Upper lobe of left lung (tissue), 4 donors: Measurements from ENCODE around the gene CAMTA2.

Experiments
- EP300 ChIP-seq, 4 donors: sonication (generic); formaldehyde crosslinking; IDR thresholded peaks; one replicate each; pipeline ENCODE4 v1.5.1; 2017; ENCODE audit warnings: antibody characterized with exemption in 4 of 4, control low read depth in 2 of 4
- POLR2A ChIP-seq, 4 donors: fragments of 450-650 bp; IDR thresholded peaks; one replicate each; pipeline ENCODE4 v1.5.1; 2016 to 2017; ENCODE audit warnings: antibody characterized with exemption in 4 of 4, mild to moderate bottlenecking in 2 of 4
- POLR2AphosphoS5 ChIP-seq, 2 donors: sonication (generic); formaldehyde crosslinking; IDR thresholded peaks; one replicate each; pipeline ENCODE4 v1.5.1; 2017; ENCODE audit warnings: antibody characterized with exemption in 2 of 2
- TF ChIP-seq, protein P1 (sequence below), 6 experiments: fragments of 450-650 bp in 4 of 6; fragments of 200-600 bp in 2 of 6; sonication (generic) in 2 of 6; IDR thresholded peaks; one replicate each; pipeline ENCODE4 v1.5.1; 2016 to 2019; ENCODE audit warnings: antibody characterized with exemption in 6 of 6

DNA sequence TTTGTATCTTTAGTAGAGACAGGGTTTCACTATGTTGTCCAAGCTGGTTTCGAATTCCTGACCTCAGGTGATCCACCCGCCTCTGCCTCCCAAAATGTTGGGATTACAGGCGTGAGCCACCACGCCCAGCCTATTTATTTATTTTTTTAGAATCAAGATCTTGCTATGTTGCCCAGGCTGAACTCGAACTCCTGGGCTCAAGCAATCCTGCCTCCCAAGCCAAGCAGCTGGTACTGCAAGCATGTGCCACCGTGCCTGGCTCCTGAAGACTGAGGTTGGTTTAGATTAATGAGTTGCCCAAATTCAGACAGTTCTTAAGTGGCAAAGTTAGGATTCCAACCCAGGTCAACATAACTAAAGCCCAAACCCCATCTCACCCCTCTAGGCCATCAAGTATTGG, 39.8 kb upstream of the CAMTA2 start:
- TF ChIP-seq, protein P1, sequence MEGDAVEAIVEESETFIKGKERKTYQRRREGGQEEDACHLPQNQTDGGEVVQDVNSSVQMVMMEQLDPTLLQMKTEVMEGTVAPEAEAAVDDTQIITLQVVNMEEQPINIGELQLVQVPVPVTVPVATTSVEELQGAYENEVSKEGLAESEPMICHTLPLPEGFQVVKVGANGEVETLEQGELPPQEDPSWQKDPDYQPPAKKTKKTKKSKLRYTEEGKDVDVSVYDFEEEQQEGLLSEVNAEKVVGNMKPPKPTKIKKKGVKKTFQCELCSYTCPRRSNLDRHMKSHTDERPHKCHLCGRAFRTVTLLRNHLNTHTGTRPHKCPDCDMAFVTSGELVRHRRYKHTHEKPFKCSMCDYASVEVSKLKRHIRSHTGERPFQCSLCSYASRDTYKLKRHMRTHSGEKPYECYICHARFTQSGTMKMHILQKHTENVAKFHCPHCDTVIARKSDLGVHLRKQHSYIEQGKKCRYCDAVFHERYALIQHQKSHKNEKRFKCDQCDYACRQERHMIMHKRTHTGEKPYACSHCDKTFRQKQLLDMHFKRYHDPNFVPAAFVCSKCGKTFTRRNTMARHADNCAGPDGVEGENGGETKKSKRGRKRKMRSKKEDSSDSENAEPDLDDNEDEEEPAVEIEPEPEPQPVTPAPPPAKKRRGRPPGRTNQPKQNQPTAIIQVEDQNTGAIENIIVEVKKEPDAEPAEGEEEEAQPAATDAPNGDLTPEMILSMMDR (IDR thresholded peaks at IDR 0.05): no peak
- TF ChIP-seq POLR2A (IDR thresholded peaks at IDR 0.05) (no peak), EP300 (IDR thresholded peaks at IDR 0.05) (no peak), POLR2AphosphoS5 (IDR thresholded peaks at IDR 0.05) (no peak)
